Activated naive CD8-positive, alpha-beta T cell treated with anti-CD3 and anti-CD28 coated beads, Interleukin-2, amount 10 ng/mL, durations not matched to agents 7 days and 5 days (primary cell): ENCODE measurements around the gene MYBL2. TPM values are rescaled to one million over a fixed set of nuclear protein-coding genes. Genes with fewer than 3 reads are reported as not detected.

Experiments
- ATAC-seq: fragments of 150-1000 bp; cut with Tn5 transposase; one replicate; pipeline ENCODE4 v1.10.0; 2021; ENCODE audit warnings: low read depth, moderate library complexity
- POLR2A ChIA-PET: fragments of 350-600 bp; sonication (Branson Sonifier 250); formaldehyde crosslinking; loops from one replicate; lab custom pipeline; 2021; ENCODE audit warnings: antibody characterized with exemption; lab: Charles Lee
- DNase-seq: peaks from one replicate; pipeline ENCODE4 v3.0.0; 2021
- H3K27ac Mint-ChIP-seq: one replicate; pipeline ENCODE4 v1.8.0; 2022; ENCODE audit warnings: mild to moderate bottlenecking, mixed read lengths
- H3K27me3 Mint-ChIP-seq: one replicate; pipeline ENCODE4 v1.8.0; 2022; ENCODE audit warnings: mild to moderate bottlenecking, moderate library complexity, mixed read lengths
- H3K36me3 Mint-ChIP-seq: one replicate; pipeline ENCODE4 v1.8.0; 2021; ENCODE audit warnings: mild to moderate bottlenecking, mixed read lengths
- H3K4me1 Mint-ChIP-seq: one replicate; pipeline ENCODE4 v1.8.0; 2021; ENCODE audit warnings: mixed read lengths
- H3K4me3 Mint-ChIP-seq: one replicate; pipeline ENCODE4 v1.8.0; 2022; ENCODE audit warnings: mild to moderate bottlenecking, moderate library complexity, mixed read lengths
- H3K9me3 Mint-ChIP-seq: one replicate; pipeline ENCODE4 v1.8.0; 2021; ENCODE audit warnings: mixed read lengths
- total RNA-seq, 2 experiments: library from RNA; stranded (reverse); gene quantifications; one replicate each; pipeline ENCODE4 v1.2.3, GENCODE V29; 2021

Gene MYBL2
- total RNA-seq, 2 experiments from 2014 or later = 72.6 to 81.1 TPM

- POLR2A ChIA-PET = no interaction called here
- no peak overlapping the region for H3K27ac Mint-ChIP-seq
- ATAC-seq = no peak
- H3K4me3 Mint-ChIP-seq = no peak overlapping the region
- peaks cover 24% of the 10 kb centered on the region for H3K36me3 Mint-ChIP-seq
- H3K9me3 Mint-ChIP-seq = no peaks in the 10 kb centered on the region
- H3K27me3 Mint-ChIP-seq = no peaks in the 10 kb centered on the region
- peaks cover 3% of the 10 kb centered on the region for H3K4me1 Mint-ChIP-seq
- DNase-seq = no peak
These were observed 27.8 kb downstream of the MYBL2 start for GRCh38 chr20:43694763-43695162.

GRCh38 chr20:43695571-43695970, 28.7 kb downstream of the MYBL2 start:
- H3K4me3 Mint-ChIP-seq = no peak overlapping the region
- H3K4me1 Mint-ChIP-seq = peaks cover 11% of the 10 kb centered on the region
- ATAC-seq (no peak), DNase-seq (no peak)
- no peaks in the 10 kb centered on the region for H3K27me3 Mint-ChIP-seq
- POLR2A ChIA-PET = no interaction called here
- peaks cover 30% of the 10 kb centered on the region for H3K36me3 Mint-ChIP-seq
- H3K9me3 Mint-ChIP-seq = no peaks in the 10 kb centered on the region
- no peak overlapping the region for H3K27ac Mint-ChIP-seq

- Mint-ChIP-seq H3K27me3 (no peaks in the 10 kb centered on the region), H3K4me3 (peak overlapping the region; percentile 26), H3K36me3 (peaks cover 42% of the 10 kb centered on the region), H3K9me3 (no peaks in the 10 kb centered on the region), H3K27ac (peak overlapping the region; percentile 85), H3K4me1 (peaks cover 12% of the 10 kb centered on the region)
- DNase-seq (peak; percentile 48), ATAC-seq (peak; percentile 84)
- POLR2A ChIA-PET = interaction anchor here (0.7 kb wide), 1 partner anchor 242 kb away, joined by 3 read pairs; the partner anchor contains the start of gene SRSF6
These were observed 33.1 kb downstream of the MYBL2 start for GRCh38 chr20:43699941-43700565.

- H3K4me3 Mint-ChIP-seq = no peak overlapping the region
- ATAC-seq (no peak), DNase-seq (no peak)
- peaks cover 12% of the 10 kb centered on the region for H3K4me1 Mint-ChIP-seq
- peaks cover 39% of the 10 kb centered on the region for H3K36me3 Mint-ChIP-seq
- no peaks in the 10 kb centered on the region for H3K27me3 Mint-ChIP-seq
- H3K27ac Mint-ChIP-seq = peak overlapping the region; percentile 85
- H3K9me3 Mint-ChIP-seq = no peaks in the 10 kb centered on the region
- POLR2A ChIA-PET = no interaction called here
These were observed 33.7 kb downstream of the MYBL2 start for GRCh38 chr20:43700627-43701026.

GRCh38 chr20:43702502-43702901, 35.6 kb downstream of the MYBL2 start:
- Mint-ChIP-seq H3K27ac (no peak overlapping the region), H3K9me3 (no peaks in the 10 kb centered on the region), H3K4me3 (no peak overlapping the region), H3K27me3 (no peaks in the 10 kb centered on the region), H3K4me1 (peaks cover 12% of the 10 kb centered on the region), H3K36me3 (peaks cover 40% of the 10 kb centered on the region)
- POLR2A ChIA-PET = no interaction called here
- DNase-seq (no peak), ATAC-seq (no peak)

GRCh38 chr20:43710370-43711044, 43.6 kb downstream of the MYBL2 start:
- Mint-ChIP-seq H3K36me3 (peaks cover 14% of the 10 kb centered on the region), H3K4me1 (no peaks in the 10 kb centered on the region), H3K9me3 (no peaks in the 10 kb centered on the region), H3K27me3 (no peaks in the 10 kb centered on the region), H3K4me3 (no peak overlapping the region), H3K27ac (no peak overlapping the region)
- no peak for ATAC-seq
- POLR2A ChIA-PET = no interaction called here
- DNase-seq = no peak

- ATAC-seq = no peak
- no peaks in the 10 kb centered on the region for H3K27me3 Mint-ChIP-seq
- DNase-seq = no peak
- peaks cover 11% of the 10 kb centered on the region for H3K36me3 Mint-ChIP-seq
- H3K27ac Mint-ChIP-seq = no peak overlapping the region
- POLR2A ChIA-PET = no interaction called here
- H3K4me3 Mint-ChIP-seq = no peak overlapping the region
- H3K4me1 Mint-ChIP-seq = no peaks in the 10 kb centered on the region
- H3K9me3 Mint-ChIP-seq = no peaks in the 10 kb centered on the region
These were observed 44.3 kb downstream of the MYBL2 start for GRCh38 chr20:43711098-43711654.

- POLR2A ChIA-PET = no interaction called here
- Mint-ChIP-seq H3K4me3 (no peak overlapping the region), H3K9me3 (no peaks in the 10 kb centered on the region), H3K27ac (no peak overlapping the region), H3K4me1 (no peaks in the 10 kb centered on the region), H3K36me3 (peaks cover 24% of the 10 kb centered on the region), H3K27me3 (no peaks in the 10 kb centered on the region)
- DNase-seq (no peak), ATAC-seq (no peak)
These were observed 48.1 kb downstream of the MYBL2 start for GRCh38 chr20:43715044-43715443.

GRCh38 chr20:43715511-43715910, 48.6 kb downstream of the MYBL2 start:
- H3K9me3 Mint-ChIP-seq = no peaks in the 10 kb centered on the region

GRCh38 chr20:43716123-43716522, 49.2 kb downstream of the MYBL2 start:
- ATAC-seq = no peak
- H3K4me1 Mint-ChIP-seq = no peaks in the 10 kb centered on the region
- H3K27ac Mint-ChIP-seq = no peak overlapping the region
- H3K27me3 Mint-ChIP-seq = no peaks in the 10 kb centered on the region
- H3K4me3 Mint-ChIP-seq = no peak overlapping the region
- POLR2A ChIA-PET = no interaction called here
- DNase-seq = no peak
- peaks cover 30% of the 10 kb centered on the region for H3K36me3 Mint-ChIP-seq
- no peaks in the 10 kb centered on the region for H3K9me3 Mint-ChIP-seq

More at GRCh38 chr20:43715511-43715910, 48.6 kb downstream of the MYBL2 start:
- POLR2A ChIA-PET = no interaction called here
- ATAC-seq (no peak), DNase-seq (no peak)
- Mint-ChIP-seq H3K4me1 (no peaks in the 10 kb centered on the region), H3K36me3 (peaks cover 29% of the 10 kb centered on the region), H3K27me3 (no peaks in the 10 kb centered on the region), H3K27ac (no peak overlapping the region), H3K4me3 (no peak overlapping the region)

- Mint-ChIP-seq H3K9me3 (no peaks in the 10 kb centered on the region), H3K27ac (no peak overlapping the region), H3K27me3 (no peaks in the 10 kb centered on the region), H3K4me3 (no peak overlapping the region), H3K36me3 (peaks cover 27% of the 10 kb centered on the region), H3K4me1 (peaks cover 1% of the 10 kb centered on the region)
- ATAC-seq = no peak
- DNase-seq = no peak
- POLR2A ChIA-PET = no interaction called here
These were observed 50.1 kb downstream of the MYBL2 start for GRCh38 chr20:43716757-43717615.

- ATAC-seq = no peak
- no peaks in the 10 kb centered on the region for H3K27me3 Mint-ChIP-seq
These were observed 50.7 kb downstream of the MYBL2 start for GRCh38 chr20:43717616-43717995.

GRCh38 chr20:43720007-43720406, 53.1 kb downstream of the MYBL2 start:
- Mint-ChIP-seq H3K36me3 (peaks cover 23% of the 10 kb centered on the region), H3K4me1 (peaks cover 4% of the 10 kb centered on the region), H3K9me3 (no peaks in the 10 kb centered on the region), H3K27me3 (no peaks in the 10 kb centered on the region), H3K4me3 (no peak overlapping the region), H3K27ac (no peak overlapping the region)
- no peak for ATAC-seq
- DNase-seq = no peak
- POLR2A ChIA-PET = no interaction called here

More at GRCh38 chr20:43717616-43717995, 50.7 kb downstream of the MYBL2 start:
- DNase-seq = no peak
- no peak overlapping the region for H3K27ac Mint-ChIP-seq
- H3K36me3 Mint-ChIP-seq = peaks cover 27% of the 10 kb centered on the region
- no peaks in the 10 kb centered on the region for H3K9me3 Mint-ChIP-seq
- H3K4me3 Mint-ChIP-seq = no peak overlapping the region
- POLR2A ChIA-PET = no interaction called here
- peaks cover 4% of the 10 kb centered on the region for H3K4me1 Mint-ChIP-seq
